HG03108 (cell line): Measurements from ENCODE around the gene BPIFB6.
"Not testable (repeated sequence)": the region's sequence is repeated elsewhere in the genome, so short reads cannot be mapped to it uniquely, and the experiment has no call there.

Experiments used
- ATAC-seq: cut with Tn5 transposase; IDR thresholded peaks from one replicate; pipeline ENCODE4 v1.9.1; 2021; ENCODE audit warnings: moderate library complexity; ENCODE audit not compliant: unreplicated experiment

Gene BPIFB6

GRCh38 chr20:33027769-33028751 is 3.4 kb upstream of the BPIFB6 start:
- ATAC-seq = no peak

GRCh38 chr20:33028875-33029274 is 2.6 kb upstream of the BPIFB6 start:
- ATAC-seq = no peak

- ATAC-seq = no peak
Observed at GRCh38 chr20:33030076-33030475, 1.4 kb upstream of the BPIFB6 start.

GRCh38 chr20:33030569-33030968 is 879 bp upstream of the BPIFB6 start:
- ATAC-seq = no peak

- no peak for ATAC-seq
Observed at GRCh38 chr20:33032555-33032954, 1.1 kb downstream of the BPIFB6 start.

- ATAC-seq = no peak
Observed at GRCh38 chr20:33033381-33033780, 1.9 kb downstream of the BPIFB6 start.

- no peak for ATAC-seq
Observed at GRCh38 chr20:33034115-33034514, 2.7 kb downstream of the BPIFB6 start.

GRCh38 chr20:33034901-33035492 is 3.5 kb downstream of the BPIFB6 start:
- no peak for ATAC-seq

GRCh38 chr20:33037456-33037855 is 6.0 kb downstream of the BPIFB6 start:
- ATAC-seq = no peak

- no peak for ATAC-seq
Observed at GRCh38 chr20:33038243-33038642, 6.8 kb downstream of the BPIFB6 start.

- no peak for ATAC-seq
Observed at GRCh38 chr20:33042430-33042829, 11.0 kb downstream of the BPIFB6 start.

GRCh38 chr20:33042983-33043730 is 11.7 kb downstream of the BPIFB6 start:
- ATAC-seq = no peak

- no peak for ATAC-seq
Observed at GRCh38 chr20:33043731-33044181, 12.3 kb downstream of the BPIFB6 start.

GRCh38 chr20:33045129-33045721 is 13.8 kb downstream of the BPIFB6 start:
- not testable (repeated sequence) for ATAC-seq

GRCh38 chr20:33046412-33046811 is 15.0 kb downstream of the BPIFB6 start:
- ATAC-seq = no peak

GRCh38 chr20:33051333-33051732 is 19.9 kb downstream of the BPIFB6 start:
- no peak for ATAC-seq

- no peak for ATAC-seq
Observed at GRCh38 chr20:33053291-33054106, 22.1 kb downstream of the BPIFB6 start, which contains the start of gene BPIFB3. BPIFB3 (plus strand) TSS chr20:33053903; CDS start chr20:33055436, 1,533 bp downstream.

- no peak for ATAC-seq
Observed at GRCh38 chr20:33054381-33054780, 22.9 kb downstream of the BPIFB6 start.

GRCh38 chr20:33054791-33055190 is 23.3 kb downstream of the BPIFB6 start:
- no peak for ATAC-seq

GRCh38 chr20:33059136-33059535 is 27.7 kb downstream of the BPIFB6 start:
- no peak for ATAC-seq
